Loucy (cell line): ENCODE data around the gene NHS.

Experiments
- EZH2phosphoT487 ChIP-seq: fragments of 200-600 bp; IDR thresholded peaks from 2 replicates; pipeline ENCODE4 v1.6.1; 2018; ENCODE audit warnings: antibody characterized with exemption, mild to moderate bottlenecking, moderate library complexity, borderline replicate concordance
- TF ChIP-seq, protein P1 (sequence below): fragments of 200-600 bp; sonication (generic); conservative IDR thresholded peaks from 2 replicates; pipeline ENCODE4 v1.5.1; 2014; ENCODE audit warnings: mild to moderate bottlenecking, antibody characterized with exemption, low read length

DNA sequence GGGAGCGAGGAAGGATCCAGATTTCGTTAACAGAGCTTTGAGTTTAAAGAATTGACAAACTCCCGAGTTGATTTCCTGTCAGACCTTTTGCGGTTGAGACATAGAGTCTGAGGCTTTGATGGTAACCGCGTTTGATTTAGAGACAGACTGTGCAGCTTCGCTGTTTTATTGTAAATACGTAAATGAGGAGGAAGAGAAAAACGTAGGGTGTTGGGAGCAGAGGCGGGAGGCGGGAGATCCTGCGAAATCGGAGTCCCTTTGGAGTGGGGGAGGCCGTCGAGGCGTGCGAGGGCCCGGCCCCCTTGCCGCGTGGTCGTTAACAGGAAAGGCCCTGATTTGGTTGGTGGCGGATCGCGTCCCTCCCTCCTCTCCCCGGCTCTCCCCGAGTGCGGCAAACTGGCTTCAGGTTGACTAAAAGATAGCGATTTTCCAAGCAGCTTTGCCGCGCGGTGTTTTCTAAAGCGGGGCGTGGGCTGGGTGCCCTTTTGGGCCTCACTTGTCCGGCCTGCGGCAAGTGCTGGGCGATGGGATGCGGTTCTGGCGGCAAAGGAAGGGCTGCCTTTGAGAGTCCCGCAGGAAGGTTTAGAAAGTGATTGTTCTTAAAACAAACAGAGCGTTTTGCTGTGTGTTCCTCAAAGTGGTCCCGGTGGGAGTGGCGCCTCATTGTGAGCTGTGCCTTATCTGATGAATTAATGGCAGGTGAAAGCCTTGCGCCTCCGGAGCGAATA is 363.1 kb downstream of the NHS start:
- TF ChIP-seq, protein P1, sequence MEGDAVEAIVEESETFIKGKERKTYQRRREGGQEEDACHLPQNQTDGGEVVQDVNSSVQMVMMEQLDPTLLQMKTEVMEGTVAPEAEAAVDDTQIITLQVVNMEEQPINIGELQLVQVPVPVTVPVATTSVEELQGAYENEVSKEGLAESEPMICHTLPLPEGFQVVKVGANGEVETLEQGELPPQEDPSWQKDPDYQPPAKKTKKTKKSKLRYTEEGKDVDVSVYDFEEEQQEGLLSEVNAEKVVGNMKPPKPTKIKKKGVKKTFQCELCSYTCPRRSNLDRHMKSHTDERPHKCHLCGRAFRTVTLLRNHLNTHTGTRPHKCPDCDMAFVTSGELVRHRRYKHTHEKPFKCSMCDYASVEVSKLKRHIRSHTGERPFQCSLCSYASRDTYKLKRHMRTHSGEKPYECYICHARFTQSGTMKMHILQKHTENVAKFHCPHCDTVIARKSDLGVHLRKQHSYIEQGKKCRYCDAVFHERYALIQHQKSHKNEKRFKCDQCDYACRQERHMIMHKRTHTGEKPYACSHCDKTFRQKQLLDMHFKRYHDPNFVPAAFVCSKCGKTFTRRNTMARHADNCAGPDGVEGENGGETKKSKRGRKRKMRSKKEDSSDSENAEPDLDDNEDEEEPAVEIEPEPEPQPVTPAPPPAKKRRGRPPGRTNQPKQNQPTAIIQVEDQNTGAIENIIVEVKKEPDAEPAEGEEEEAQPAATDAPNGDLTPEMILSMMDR = no peak
- TF ChIP-seq EZH2phosphoT487 = no peak
